Measurements from ENCODE around the gene MBOAT1.

Gene MBOAT1

DNA sequence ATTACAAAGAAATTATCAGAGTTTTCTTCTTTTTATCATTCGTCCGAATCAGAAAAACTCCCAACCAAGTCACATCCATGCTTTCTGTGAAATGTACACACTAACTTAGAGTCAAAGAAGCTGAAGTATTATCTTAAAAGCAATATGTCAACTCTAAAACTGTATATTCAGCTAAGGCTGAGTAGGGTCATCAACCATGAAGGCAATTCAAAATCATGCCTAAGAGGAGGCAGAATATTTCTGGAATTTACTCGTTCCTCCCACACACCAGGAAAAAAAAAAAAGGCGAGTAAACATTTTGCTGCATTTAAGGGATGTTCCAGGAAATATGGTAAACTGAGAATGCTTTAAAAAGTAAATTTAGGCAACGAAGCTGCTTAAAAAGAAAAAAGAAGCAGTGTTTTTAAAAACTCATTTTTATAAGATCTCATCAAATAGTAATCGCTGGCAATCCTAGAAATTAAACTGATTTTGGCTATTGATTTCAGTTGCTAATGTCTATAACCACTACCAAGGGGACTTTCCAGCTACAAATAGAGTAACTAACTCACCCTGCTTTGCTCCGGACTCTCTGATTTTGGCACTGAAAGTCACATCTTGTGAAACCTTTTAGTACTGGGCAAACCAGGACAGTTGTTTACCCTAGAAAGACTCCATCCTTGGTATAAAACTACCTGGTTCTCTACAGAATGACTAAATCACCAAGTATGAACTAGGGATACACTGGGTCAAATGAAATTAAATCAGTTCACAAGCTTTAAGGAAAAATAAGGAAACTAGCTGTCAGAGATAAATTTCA lies 82.8 kb downstream of the MBOAT1 start (continued):
- TF ChIP-seq ISL1 (CRISPR knock-in tag; IDR thresholded peaks at IDR 0.05) (no peak), ESRRG (CRISPR knock-in tag; IDR thresholded peaks at IDR 0.05) (no peak)

DNA sequence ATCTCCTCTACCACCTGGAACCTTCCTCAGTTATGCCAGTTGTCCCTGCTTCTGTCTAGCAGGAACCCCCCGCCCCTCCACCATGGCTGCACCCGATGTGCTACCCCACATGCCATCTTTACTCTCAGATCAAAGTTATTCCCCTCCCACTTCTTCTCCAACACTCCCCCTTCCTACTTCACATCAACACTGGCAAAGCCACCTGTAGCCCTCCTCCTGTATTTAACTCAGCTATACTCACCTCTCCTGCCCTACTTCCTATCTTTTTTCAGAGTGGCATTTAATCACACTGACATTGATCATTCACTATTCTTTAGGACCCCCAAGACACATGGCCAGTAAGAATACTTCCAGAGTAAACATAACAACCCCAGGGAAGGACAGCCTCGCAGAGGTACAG lies 84.3 kb downstream of the MBOAT1 start:
- TF ChIP-seq PPARA (CRISPR knock-in tag; IDR thresholded peaks at IDR 0.05; ENCODE audit: borderline replicate concordance) (no peak), ZNF70 (CRISPR knock-in tag; IDR thresholded peaks at IDR 0.05) (no peak), ZFP3 (CRISPR knock-in tag; IDR thresholded peaks at IDR 0.05) (no peak), ESRRG (CRISPR knock-in tag; IDR thresholded peaks at IDR 0.05) (no peak), ZNF565 (CRISPR knock-in tag; conservative IDR thresholded peaks at IDR 0.05; ENCODE audit: low read depth) (no peak), SNAI2 (CRISPR knock-in tag; IDR thresholded peaks at IDR 0.05) (no peak), OSR1 (CRISPR knock-in tag; IDR thresholded peaks at IDR 0.05) (no peak), BACH2 (CRISPR knock-in tag; IDR thresholded peaks at IDR 0.05; ENCODE audit: borderline replicate concordance) (no peak), ARNTL (CRISPR knock-in tag; IDR thresholded peaks at IDR 0.05; ENCODE audit: borderline replicate concordance, low read depth) (no peak), ZFP30 (CRISPR knock-in tag; IDR thresholded peaks at IDR 0.05) (no peak)
- TF ChIP-seq, protein P1, sequence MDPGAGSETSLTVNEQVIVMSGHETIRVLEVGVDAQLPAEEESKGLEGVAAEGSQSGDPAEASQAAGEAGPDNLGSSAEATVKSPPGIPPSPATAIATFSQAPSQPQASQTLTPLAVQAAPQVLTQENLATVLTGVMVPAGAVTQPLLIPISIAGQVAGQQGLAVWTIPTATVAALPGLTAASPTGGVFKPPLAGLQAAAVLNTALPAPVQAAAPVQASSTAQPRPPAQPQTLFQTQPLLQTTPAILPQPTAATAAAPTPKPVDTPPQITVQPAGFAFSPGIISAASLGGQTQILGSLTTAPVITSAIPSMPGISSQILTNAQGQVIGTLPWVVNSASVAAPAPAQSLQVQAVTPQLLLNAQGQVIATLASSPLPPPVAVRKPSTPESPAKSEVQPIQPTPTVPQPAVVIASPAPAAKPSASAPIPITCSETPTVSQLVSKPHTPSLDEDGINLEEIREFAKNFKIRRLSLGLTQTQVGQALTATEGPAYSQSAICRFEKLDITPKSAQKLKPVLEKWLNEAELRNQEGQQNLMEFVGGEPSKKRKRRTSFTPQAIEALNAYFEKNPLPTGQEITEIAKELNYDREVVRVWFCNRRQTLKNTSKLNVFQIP (CRISPR knock-in tag; IDR thresholded peaks at IDR 0.05; ENCODE audit: borderline replicate concordance, low read depth): no peak
- TF ChIP-seq, protein P2, sequence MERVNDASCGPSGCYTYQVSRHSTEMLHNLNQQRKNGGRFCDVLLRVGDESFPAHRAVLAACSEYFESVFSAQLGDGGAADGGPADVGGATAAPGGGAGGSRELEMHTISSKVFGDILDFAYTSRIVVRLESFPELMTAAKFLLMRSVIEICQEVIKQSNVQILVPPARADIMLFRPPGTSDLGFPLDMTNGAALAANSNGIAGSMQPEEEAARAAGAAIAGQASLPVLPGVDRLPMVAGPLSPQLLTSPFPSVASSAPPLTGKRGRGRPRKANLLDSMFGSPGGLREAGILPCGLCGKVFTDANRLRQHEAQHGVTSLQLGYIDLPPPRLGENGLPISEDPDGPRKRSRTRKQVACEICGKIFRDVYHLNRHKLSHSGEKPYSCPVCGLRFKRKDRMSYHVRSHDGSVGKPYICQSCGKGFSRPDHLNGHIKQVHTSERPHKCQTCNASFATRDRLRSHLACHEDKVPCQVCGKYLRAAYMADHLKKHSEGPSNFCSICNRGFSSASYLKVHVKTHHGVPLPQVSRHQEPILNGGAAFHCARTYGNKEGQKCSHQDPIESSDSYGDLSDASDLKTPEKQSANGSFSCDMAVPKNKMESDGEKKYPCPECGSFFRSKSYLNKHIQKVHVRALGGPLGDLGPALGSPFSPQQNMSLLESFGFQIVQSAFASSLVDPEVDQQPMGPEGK (CRISPR knock-in tag; IDR thresholded peaks at IDR 0.05; ENCODE audit: borderline replicate concordance): no peak
- TF ChIP-seq, protein P3, sequence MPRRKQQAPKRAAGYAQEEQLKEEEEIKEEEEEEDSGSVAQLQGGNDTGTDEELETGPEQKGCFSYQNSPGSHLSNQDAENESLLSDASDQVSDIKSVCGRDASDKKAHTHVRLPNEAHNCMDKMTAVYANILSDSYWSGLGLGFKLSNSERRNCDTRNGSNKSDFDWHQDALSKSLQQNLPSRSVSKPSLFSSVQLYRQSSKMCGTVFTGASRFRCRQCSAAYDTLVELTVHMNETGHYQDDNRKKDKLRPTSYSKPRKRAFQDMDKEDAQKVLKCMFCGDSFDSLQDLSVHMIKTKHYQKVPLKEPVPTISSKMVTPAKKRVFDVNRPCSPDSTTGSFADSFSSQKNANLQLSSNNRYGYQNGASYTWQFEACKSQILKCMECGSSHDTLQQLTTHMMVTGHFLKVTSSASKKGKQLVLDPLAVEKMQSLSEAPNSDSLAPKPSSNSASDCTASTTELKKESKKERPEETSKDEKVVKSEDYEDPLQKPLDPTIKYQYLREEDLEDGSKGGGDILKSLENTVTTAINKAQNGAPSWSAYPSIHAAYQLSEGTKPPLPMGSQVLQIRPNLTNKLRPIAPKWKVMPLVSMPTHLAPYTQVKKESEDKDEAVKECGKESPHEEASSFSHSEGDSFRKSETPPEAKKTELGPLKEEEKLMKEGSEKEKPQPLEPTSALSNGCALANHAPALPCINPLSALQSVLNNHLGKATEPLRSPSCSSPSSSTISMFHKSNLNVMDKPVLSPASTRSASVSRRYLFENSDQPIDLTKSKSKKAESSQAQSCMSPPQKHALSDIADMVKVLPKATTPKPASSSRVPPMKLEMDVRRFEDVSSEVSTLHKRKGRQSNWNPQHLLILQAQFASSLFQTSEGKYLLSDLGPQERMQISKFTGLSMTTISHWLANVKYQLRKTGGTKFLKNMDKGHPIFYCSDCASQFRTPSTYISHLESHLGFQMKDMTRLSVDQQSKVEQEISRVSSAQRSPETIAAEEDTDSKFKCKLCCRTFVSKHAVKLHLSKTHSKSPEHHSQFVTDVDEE (CRISPR knock-in tag; IDR thresholded peaks at IDR 0.05): no peak
- ATAC-seq: no peak

DNA sequence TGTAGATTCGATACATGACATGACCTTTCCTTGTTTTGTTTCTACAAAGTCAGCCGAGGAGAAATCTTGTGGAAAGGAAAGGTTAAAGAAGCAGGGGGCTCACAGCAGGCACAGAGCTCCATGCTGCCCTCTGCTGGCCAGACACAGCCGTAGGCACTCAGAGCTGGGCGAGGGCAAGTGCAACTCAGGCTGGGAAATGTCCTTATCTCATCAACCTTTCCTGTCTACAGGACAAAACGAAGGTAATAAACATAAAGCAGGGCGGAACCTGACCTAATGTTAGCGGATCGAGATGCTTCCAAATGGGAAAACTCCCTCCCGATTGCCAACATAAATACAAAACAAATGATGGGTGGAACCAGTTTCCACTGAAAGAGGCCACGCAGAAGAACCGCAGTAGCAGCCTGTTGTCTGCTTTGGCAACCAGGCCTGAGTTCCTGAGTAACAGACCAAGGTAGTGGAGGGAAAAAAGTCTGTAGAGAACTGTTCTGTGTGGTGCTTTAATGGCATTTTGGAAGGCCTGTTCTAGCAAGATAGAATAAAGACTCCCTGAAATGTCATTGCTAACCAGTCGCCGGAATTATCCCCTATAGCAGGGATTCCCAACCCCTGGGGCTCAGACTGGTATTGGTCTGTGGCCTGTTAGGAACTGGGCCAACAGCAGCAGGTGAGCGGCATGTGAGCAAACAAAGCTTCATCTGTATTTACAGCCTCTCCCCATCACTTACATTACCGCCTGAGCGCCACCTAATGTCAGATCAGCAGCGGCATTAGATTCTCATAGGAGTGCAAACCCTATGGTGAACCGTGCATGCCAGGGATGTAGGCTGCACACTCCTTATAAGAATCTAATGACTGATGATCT lies 85.2 kb downstream of the MBOAT1 start:
- ATAC-seq: peak; percentile 98

More for the DNA sequence above, 85.2 kb downstream of the MBOAT1 start:
- no peak for TF ChIP-seq GLIS3 (CRISPR knock-in tag; IDR thresholded peaks at IDR 0.05)
- no peak for TF ChIP-seq PPARA (CRISPR knock-in tag; IDR thresholded peaks at IDR 0.05; ENCODE audit: borderline replicate concordance)
- no peak for TF ChIP-seq ZNF565 (CRISPR knock-in tag; conservative IDR thresholded peaks at IDR 0.05; ENCODE audit: low read depth)
- no peak for TF ChIP-seq ESRRG (CRISPR knock-in tag; IDR thresholded peaks at IDR 0.05)
- TF ChIP-seq ZFP3 (CRISPR knock-in tag; IDR thresholded peaks at IDR 0.05): no peak
- TF ChIP-seq CSDC2 (CRISPR knock-in tag; IDR thresholded peaks at IDR 0.05): no peak
- TF ChIP-seq, protein P4, sequence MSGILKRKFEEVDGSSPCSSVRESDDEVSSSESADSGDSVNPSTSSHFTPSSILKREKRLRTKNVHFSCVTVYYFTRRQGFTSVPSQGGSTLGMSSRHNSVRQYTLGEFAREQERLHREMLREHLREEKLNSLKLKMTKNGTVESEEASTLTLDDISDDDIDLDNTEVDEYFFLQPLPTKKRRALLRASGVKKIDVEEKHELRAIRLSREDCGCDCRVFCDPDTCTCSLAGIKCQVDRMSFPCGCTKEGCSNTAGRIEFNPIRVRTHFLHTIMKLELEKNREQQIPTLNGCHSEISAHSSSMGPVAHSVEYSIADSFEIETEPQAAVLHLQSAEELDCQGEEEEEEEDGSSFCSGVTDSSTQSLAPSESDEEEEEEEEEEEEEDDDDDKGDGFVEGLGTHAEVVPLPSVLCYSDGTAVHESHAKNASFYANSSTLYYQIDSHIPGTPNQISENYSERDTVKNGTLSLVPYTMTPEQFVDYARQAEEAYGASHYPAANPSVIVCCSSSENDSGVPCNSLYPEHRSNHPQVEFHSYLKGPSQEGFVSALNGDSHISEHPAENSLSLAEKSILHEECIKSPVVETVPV (CRISPR knock-in tag; IDR thresholded peaks at IDR 0.05): no peak
- no peak for TF ChIP-seq ZNF70 (CRISPR knock-in tag; IDR thresholded peaks at IDR 0.05)
- no peak for TF ChIP-seq RARB (CRISPR knock-in tag; IDR thresholded peaks at IDR 0.05)
- TF ChIP-seq ZFP30 (CRISPR knock-in tag; IDR thresholded peaks at IDR 0.05): no peak
- no peak for TF ChIP-seq BACH2 (CRISPR knock-in tag; IDR thresholded peaks at IDR 0.05; ENCODE audit: borderline replicate concordance)
- no peak for TF ChIP-seq ARNTL (CRISPR knock-in tag; IDR thresholded peaks at IDR 0.05; ENCODE audit: borderline replicate concordance, low read depth)
- no peak for TF ChIP-seq SNAI2 (CRISPR knock-in tag; IDR thresholded peaks at IDR 0.05)
- no peak for TF ChIP-seq OSR1 (CRISPR knock-in tag; IDR thresholded peaks at IDR 0.05)

All from SK-N-SH treated with all-trans-retinoic acid at 6 μM for 48 hours (cell line).